Smooth muscle cell (in vitro differentiated cells): ENCODE data around the gene MAP2K5. TPM values are rescaled to one million over a fixed set of nuclear protein-coding genes. Genes with fewer than 3 reads are reported as not detected.

ENCODE experiments used
- DNase-seq: peaks from one replicate; lab custom pipeline; 2025; ENCODE audit not compliant: unreplicated experiment; lab: John Stamatoyannopoulos, UW
- H2AFZ ChIP-seq: fragments of 200-600 bp; sonication (generic); 2 replicates; pipeline ENCODE4 v1.6.0; 2016; ENCODE audit warnings: antibody characterized with exemption, low read depth, mild to moderate bottlenecking
- H3F3A ChIP-seq: fragments of 200-600 bp; sonication (generic); 2 replicates; pipeline ENCODE4 v1.6.0; 2017; ENCODE audit warnings: antibody characterized with exemption, low read depth
- H3K27ac ChIP-seq: fragments of 200-600 bp; sonication (generic); 2 replicates; pipeline ENCODE4 v1.5.1; 2016; ENCODE audit warnings: low read depth, mild to moderate bottlenecking
- H3K27me3 ChIP-seq: fragments of 200-600 bp; sonication (generic); 2 replicates; pipeline ENCODE4 v1.6.1; 2016; ENCODE audit warnings: low read depth, mild to moderate bottlenecking
- H3K36me3 ChIP-seq: fragments of 200-600 bp; sonication (generic); 2 replicates; pipeline ENCODE4 v1.5.1; 2016; ENCODE audit warnings: low read depth
- H3K4me1 ChIP-seq: fragments of 200-600 bp; sonication (generic); 2 replicates; pipeline ENCODE4 v1.5.1; 2016; ENCODE audit warnings: low read depth
- H3K4me2 ChIP-seq: fragments of 200-600 bp; sonication (generic); 2 replicates; pipeline ENCODE4 v1.6.0; 2016; ENCODE audit warnings: mild to moderate bottlenecking
- H3K4me3 ChIP-seq: fragments of 200-600 bp; sonication (generic); 2 replicates; pipeline ENCODE4 v1.5.1; 2016; ENCODE audit warnings: mild to moderate bottlenecking
- H3K79me2 ChIP-seq: fragments of 200-600 bp; sonication (generic); 2 replicates; pipeline ENCODE4 v1.6.0; 2016; ENCODE audit warnings: low read depth, mild to moderate bottlenecking
- H3K9ac ChIP-seq: fragments of 200-600 bp; sonication (generic); 2 replicates; pipeline ENCODE4 v1.6.0; 2016; ENCODE audit warnings: low read depth
- H3K9me3 ChIP-seq: fragments of 200-600 bp; sonication (generic); replicated peaks from 2 replicates; pipeline ENCODE4 v1.5.1; 2016; ENCODE audit warnings: low read depth
- H4K20me1 ChIP-seq: fragments of 200-600 bp; sonication (generic); 2 replicates; pipeline ENCODE4 v1.6.0; 2016; ENCODE audit warnings: low read depth
- WGBS: methylation state at CpG from one replicate; pipeline ENCODE4 v1.1.7; 2016; ENCODE audit warnings: low lambda C conversion rate; 5-methylcytosine and 5-hydroxymethylcytosine counted together
- polyA plus RNA-seq: library from polyadenylated mRNA; unstranded; fragments of >200 nt; fragmentation: Nextera tagmentation; extraction: Ambion mirVana; gene quantifications from 2 replicates; pipeline ENCODE4 v1.2.1, GENCODE V29; 2016
- total RNA-seq: library from RNA; depleted of rRNA; stranded (reverse); fragments of >200 nt; gene quantifications from 2 replicates; pipeline ENCODE4 v1.2.3, GENCODE V29; 2014
- TF ChIP-seq, protein P1 (sequence below): fragments of 200-600 bp; sonication (generic); IDR thresholded peaks from 2 replicates; pipeline ENCODE4 v1.5.1; 2017; ENCODE audit warnings: borderline replicate concordance, mild to moderate bottlenecking, antibody characterized with exemption; ENCODE audit not compliant: insufficient read depth, poor library complexity, severe bottlenecking

Gene MAP2K5
- total RNA-seq (4.4 and 6.9 TPM in 2 replicates), polyA plus RNA-seq (7.4 and 18.3 TPM in 2 replicates)

DNA sequence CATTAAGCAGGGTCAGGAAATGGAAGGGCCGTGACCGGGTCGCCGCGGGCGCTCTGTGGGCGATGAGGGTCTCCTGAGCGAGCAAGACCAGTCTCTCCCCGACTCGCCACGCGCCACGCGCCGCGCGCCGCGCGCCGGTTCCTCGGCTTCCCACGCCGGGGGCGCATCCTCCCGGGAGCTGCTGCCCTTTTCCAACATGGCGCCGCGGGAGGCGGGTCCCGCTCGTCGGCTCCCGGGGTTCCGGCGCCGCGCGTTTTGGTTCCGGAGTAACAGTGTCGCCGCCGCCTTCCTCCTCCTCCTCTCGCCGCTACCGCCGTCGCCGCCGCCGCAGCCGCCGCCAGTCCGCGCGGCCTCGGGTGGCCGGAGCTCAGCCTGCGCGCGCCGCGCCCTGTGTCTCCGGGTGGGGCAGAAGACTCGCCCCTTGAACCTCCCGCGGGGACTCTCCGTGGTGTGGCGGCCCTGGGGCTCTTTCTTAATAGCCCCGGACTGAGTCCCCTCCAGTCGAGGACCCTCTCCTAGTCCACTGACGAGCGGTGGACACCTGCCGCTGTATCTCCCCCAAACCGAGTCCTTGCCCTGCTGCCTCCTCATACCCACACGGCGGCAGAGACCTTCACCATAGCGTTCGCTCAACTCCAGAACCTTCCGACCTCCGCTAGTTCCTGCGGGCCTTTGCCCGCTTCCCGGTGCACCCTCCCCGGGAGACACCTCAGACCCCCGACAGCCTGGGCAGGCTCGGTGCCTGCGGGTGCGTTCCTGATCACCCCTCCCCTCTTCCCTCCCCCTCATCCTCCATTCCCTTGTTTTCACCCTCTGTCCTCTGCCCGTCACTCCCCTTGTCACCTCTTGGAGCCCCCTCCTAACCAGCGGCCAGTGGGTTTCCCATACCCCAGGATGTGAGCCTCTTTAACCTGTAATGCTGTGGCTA, at the start of gene MAP2K5:
Gene MAP2K5 (plus strand): TSS at position 284 of the 928 bp plus-strand sequence. CDS start 633 bp downstream, at position 917.
- no peaks in the 10 kb centered on the region for H3K79me2 ChIP-seq
- TF ChIP-seq, protein P1, sequence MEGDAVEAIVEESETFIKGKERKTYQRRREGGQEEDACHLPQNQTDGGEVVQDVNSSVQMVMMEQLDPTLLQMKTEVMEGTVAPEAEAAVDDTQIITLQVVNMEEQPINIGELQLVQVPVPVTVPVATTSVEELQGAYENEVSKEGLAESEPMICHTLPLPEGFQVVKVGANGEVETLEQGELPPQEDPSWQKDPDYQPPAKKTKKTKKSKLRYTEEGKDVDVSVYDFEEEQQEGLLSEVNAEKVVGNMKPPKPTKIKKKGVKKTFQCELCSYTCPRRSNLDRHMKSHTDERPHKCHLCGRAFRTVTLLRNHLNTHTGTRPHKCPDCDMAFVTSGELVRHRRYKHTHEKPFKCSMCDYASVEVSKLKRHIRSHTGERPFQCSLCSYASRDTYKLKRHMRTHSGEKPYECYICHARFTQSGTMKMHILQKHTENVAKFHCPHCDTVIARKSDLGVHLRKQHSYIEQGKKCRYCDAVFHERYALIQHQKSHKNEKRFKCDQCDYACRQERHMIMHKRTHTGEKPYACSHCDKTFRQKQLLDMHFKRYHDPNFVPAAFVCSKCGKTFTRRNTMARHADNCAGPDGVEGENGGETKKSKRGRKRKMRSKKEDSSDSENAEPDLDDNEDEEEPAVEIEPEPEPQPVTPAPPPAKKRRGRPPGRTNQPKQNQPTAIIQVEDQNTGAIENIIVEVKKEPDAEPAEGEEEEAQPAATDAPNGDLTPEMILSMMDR: no peak
- H3K9ac ChIP-seq: peak within 1 kb of the TSS; percentile 28
- peak within 1 kb of the TSS; percentile 68 for H3K4me3 ChIP-seq
- H3F3A ChIP-seq: no peaks in the 10 kb centered on the region
- H3K4me2 ChIP-seq: peak within 1 kb of the TSS; percentile 89
- no peaks in the 10 kb centered on the region for H3K36me3 ChIP-seq
- H3K9me3 ChIP-seq: no peaks in the 10 kb centered on the region
- no peaks in the 10 kb centered on the region for H3K27me3 ChIP-seq
- WGBS: 2% methylated on average over 65 of the region's 91 CpGs
- peak within 1 kb of the TSS; percentile 97 for H2AFZ ChIP-seq
- no peaks in the 10 kb centered on the region for H4K20me1 ChIP-seq
- no peaks in the 10 kb centered on the region for H3K4me1 ChIP-seq
- peak; percentile 38 for DNase-seq
- no peak within 1 kb of the TSS for H3K27ac ChIP-seq

DNA sequence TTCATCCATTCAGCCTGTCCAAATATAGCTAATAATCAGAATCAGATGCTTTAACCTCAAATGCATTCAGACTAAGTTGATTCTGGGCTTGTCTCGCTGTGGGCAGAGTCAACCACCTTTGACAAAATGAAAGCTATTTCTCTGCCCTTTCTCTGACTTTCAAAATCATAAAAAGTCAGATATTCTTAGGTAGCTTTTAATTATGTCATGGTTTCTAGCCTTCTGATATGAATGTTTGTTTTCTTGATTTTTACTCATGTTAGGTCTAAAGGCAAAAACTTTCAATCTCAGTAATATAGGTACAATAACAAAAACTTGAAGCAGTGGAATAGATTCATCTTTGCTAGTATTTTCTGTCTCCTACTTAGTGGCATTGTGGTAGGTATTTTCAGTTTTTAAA, 46.9 kb upstream of the MAP2K5 start:
- H3K36me3 ChIP-seq: no peaks in the 10 kb centered on the region
- peaks cover 7% of the 10 kb centered on the region for H3K27me3 ChIP-seq
- H3K4me1 ChIP-seq: no peaks in the 10 kb centered on the region
- H3K4me2 ChIP-seq: no peak overlapping the region
- no peaks in the 10 kb centered on the region for H3K79me2 ChIP-seq
- H3F3A ChIP-seq: no peaks in the 10 kb centered on the region
- no peak overlapping the region for H3K27ac ChIP-seq
- no peak overlapping the region for H3K9ac ChIP-seq
- WGBS: 93% methylated on average over 1 of the region's 1 CpG
- no peak for DNase-seq
- no peak overlapping the region for H2AFZ ChIP-seq
- no peaks in the 10 kb centered on the region for H3K9me3 ChIP-seq
- H3K4me3 ChIP-seq: no peak overlapping the region
- no peaks in the 10 kb centered on the region for H4K20me1 ChIP-seq
- TF ChIP-seq, protein P1: no peak

DNA sequence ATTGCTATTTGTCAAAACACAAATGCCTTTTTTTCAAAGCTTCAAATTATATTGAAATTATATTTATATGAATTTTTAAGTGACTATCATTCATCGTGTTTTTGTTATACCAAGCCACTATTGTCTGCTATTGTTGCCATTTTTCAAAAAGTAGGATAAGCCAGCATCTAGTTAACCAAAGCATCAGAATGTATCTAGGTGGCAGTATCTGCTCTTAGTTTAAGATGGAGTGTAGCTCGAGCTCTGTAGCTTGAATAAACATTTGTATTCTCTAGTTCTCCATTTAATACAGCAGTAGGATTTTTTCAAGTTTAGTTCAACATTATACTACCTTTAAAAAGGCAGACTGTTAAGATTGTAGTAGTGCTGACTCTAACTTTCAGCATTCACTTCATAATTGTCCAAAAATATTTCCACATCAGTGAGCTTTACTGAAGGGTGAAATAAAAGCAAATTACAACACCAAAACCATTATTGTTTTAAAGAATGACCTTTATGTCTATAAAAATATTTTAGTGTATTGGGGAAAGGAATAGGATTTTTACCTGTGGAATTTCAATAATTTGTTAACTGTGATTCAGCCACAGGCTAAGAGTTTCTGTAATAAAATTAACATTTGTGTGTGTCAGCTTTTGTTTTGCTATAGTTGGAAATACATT, 41.2 kb upstream of the MAP2K5 start:
- Histone ChIP-seq H3K4me1 (peaks cover 15% of the 10 kb centered on the region), H2AFZ (no peak overlapping the region), H3K36me3 (no peaks in the 10 kb centered on the region), H4K20me1 (no peaks in the 10 kb centered on the region), H3K9ac (no peak overlapping the region), H3K79me2 (no peaks in the 10 kb centered on the region), H3K4me2 (no peak overlapping the region), H3K4me3 (no peak overlapping the region), H3K9me3 (no peaks in the 10 kb centered on the region), H3K27me3 (no peaks in the 10 kb centered on the region), H3F3A (no peaks in the 10 kb centered on the region), H3K27ac (no peak overlapping the region)
- no peak for DNase-seq
- TF ChIP-seq, protein P1: no peak
- WGBS: 59% methylated on average over 2 of the region's 2 CpGs
